Right lobe of liver (tissue), 6 donors: ENCODE measurements around the gene FOXP1. TPM values are rescaled to one million over a fixed set of nuclear protein-coding genes. Genes with fewer than 3 reads are reported as not detected.

Source experiments
- ATAC-seq, 4 donors: fragments of 200-7000 bp; cut with Tn5 transposase; one replicate each; pipeline ENCODE4 v1.9.1; 2020; ENCODE audit warnings: mild to moderate bottlenecking in 4 of 4, moderate library complexity in 4 of 4
- DNase-seq, 3 donors: peaks; one replicate each; pipeline ENCODE4 v3.0.0-alpha.2; 2020
- H3K27ac ChIP-seq, 3 donors: fragments of 200-600 bp; one replicate each; pipeline ENCODE4 v1.8.0; 2022
- H3K27me3 ChIP-seq, 2 donors: fragments of 200-600 bp; one replicate each; pipeline ENCODE4 v1.8.0; 2022
- H3K36me3 ChIP-seq, 4 donors: fragments of 200-600 bp; sonication (generic) in 1 of 4; one replicate each; pipeline versions ENCODE4 v1.5.1 to v1.8.0; 2017 to 2022; ENCODE audit warnings: control low read depth in 1 of 4
- H3K4me1 ChIP-seq, 4 donors: fragments of 200-600 bp; sonication (generic) in 1 of 4; one replicate each; pipeline versions ENCODE4 v1.5.1 to v1.8.0; 2017 to 2022; ENCODE audit warnings: control low read depth in 1 of 4
- H3K4me3 ChIP-seq, 3 donors: fragments of 200-600 bp; one replicate each; pipeline ENCODE4 v1.8.0; 2022
- H3K9me3 ChIP-seq, 4 donors: fragments of 200-600 bp; sonication (generic) in 1 of 4; one replicate each; pipeline versions ENCODE4 v1.5.1 to v1.8.0; 2017 to 2022; ENCODE audit warnings: control low read depth in 1 of 4
- CTCF ChIP-seq, 4 donors: fragments of 200-600 bp in 3 of 4; fragments of 450-650 bp in 1 of 4; IDR thresholded peaks; one replicate each; pipeline versions ENCODE4 v1.5.1 to v1.8.0; 2016 to 2022; ENCODE audit warnings: antibody characterized with exemption in 4 of 4, mild to moderate bottlenecking in 2 of 4
- POLR2A ChIP-seq: fragments of 450-650 bp; IDR thresholded peaks from one replicate; pipeline ENCODE4 v1.6.1; 2017; ENCODE audit warnings: antibody characterized with exemption, mild to moderate bottlenecking
- WGBS: methylation state at CpG from one replicate; pipeline ENCODE4 v1.1.6; 2018; ENCODE audit warnings: low coverage, low lambda C conversion rate; ENCODE audit not compliant: insufficient coverage; ENCODE audit errors: missing lambda C conversion rate; 5-methylcytosine and 5-hydroxymethylcytosine counted together
- intact Hi-C, 2 donors: fragments of 100-400 bp; cut with DNase I; formaldehyde crosslinking; loops; one replicate each; pipeline versions ENCODE4 v1.11.2 to v1.14.1; 2022
- total RNA-seq, 6 experiments: library from RNA; depleted of rRNA in 2 of 6; stranded (reverse); fragments of >200 nt in 2 of 6; fragmentation: NEBNext Ultra II Directional in 3 of 6; extraction: Animal tissue kit (Norgen Biotek cat#: 25700) in 3 of 6; gene quantifications; one replicate each; pipeline versions ENCODE4 v1.1.0 to v1.2.4, GENCODE V29; 2016 to 2023
- donor health status: DM: no; HTN: yes; CAD: no.
- donor health status: DM: no; HTN: no; CAD: no.
- donor health status: DM: no; HTN: no; CAD: no.
- donor health status: DM: no; HTN: yes; CAD: no.
- donor health status: DM: no; HTN: yes; CAD: no.

FOXP1 gene
- total RNA-seq, 6 experiments from 2014 or later = 26.7 to 47.7 (median 35.2) TPM

DNA sequence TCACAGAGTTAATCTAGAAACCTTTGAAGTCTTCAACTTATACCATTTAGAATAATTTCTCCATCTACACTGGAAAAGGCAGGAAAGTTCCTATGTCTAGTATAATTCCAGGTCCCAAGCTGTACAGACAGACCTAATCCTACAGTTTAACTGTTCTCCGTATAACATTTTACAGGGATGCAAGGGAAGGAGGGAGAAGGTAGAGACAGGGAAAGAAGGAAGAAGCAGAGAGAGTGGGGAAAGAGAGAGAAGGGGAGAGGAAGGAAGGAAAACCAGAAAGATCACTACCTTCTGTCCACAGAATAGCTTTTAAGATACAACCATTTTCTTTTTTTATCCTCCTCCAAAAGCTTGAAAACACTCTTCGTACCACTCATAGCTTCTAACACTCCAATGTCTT is 185.8 kb downstream of the FOXP1 start:
- no peaks in the 10 kb centered on the region for H3K9me3 ChIP-seq
- intact Hi-C loops = no loop called here
- no peak overlapping the region for H3K27ac ChIP-seq
- H3K4me3 ChIP-seq = no peak overlapping the region
- H3K4me1 ChIP-seq = peaks cover 0 to 38% (median 9%) of the 10 kb centered on the region in 4 donors
- no peak for DNase-seq
- TF ChIP-seq POLR2A = no peak
- TF ChIP-seq CTCF (IDR thresholded peaks at IDR 0.05) = no peak
- no peak for ATAC-seq
- no peaks in the 10 kb centered on the region for H3K27me3 ChIP-seq
- no peaks in the 10 kb centered on the region for H3K36me3 ChIP-seq
- WGBS = 78% methylated on average over 2 of the region's 2 CpGs

- intact Hi-C loops = no loop called here
- DNase-seq (no peak), ATAC-seq (peak; percentile 49 to 66 (median 56))
- peak; percentile 43 to 65 (median 55) for TF ChIP-seq CTCF (IDR thresholded peaks at IDR 0.05)
- no peak for TF ChIP-seq POLR2A
- Histone ChIP-seq H3K4me3 (no peak overlapping the region), H3K27ac (no peak overlapping the region), H3K36me3 (no peaks in the 10 kb centered on the region), H3K9me3 (no peaks in the 10 kb centered on the region), H3K27me3 (no peaks in the 10 kb centered on the region), H3K4me1 (peaks cover 0 to 38% (median 9%) of the 10 kb centered on the region in 4 donors)
- WGBS = 21% methylated on average over 5 of the region's 5 CpGs
Observed at GRCh38 chr3:71397046-71397445, 186.5 kb downstream of the FOXP1 start.

DNA sequence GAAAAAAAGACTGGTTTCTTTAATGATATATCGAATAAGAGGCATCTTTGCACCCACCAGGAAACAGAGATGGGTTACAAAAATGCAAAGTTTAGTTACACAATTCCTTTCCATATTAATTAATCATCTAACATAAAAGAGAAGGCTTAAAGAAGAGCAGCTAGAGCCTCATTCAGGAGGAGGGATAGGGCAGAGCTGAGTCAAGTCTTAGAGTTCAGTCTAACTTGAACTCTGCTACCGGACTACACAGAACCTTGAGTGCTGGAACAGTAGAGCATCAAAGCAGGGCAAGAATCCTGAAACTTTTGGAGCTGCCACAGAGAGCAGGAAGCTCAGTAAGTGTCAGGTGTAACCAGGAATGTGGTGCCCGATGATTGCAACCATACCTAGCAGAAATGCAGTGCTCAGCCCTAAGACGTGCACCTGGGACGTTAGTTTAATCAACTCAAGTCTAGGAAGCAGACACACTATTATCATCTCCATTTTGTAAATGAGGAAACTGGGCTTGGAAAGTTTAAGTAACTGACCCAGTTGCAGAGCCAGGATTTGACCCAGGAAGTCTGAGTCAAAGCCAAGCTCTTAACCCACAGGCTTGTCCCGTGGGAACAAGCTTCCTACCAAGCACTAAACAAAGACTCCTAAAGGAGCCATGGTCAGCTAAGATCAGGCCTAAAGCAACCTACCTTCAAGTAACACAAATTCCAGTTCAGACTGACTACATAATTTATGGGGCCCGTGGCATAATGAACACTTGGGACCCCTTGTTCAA is 187.4 kb downstream of the FOXP1 start:
- peak; percentile 16 to 56 (median 38) for ATAC-seq
- H3K27ac ChIP-seq = no peak overlapping the region
- TF ChIP-seq POLR2A (no peak), CTCF (IDR thresholded peaks at IDR 0.05) (no peak)
- no peak for DNase-seq
- H3K4me1 ChIP-seq = peaks cover 0 to 42% (median 8%) of the 10 kb centered on the region in 4 donors
- no peak overlapping the region for H3K4me3 ChIP-seq
- H3K9me3 ChIP-seq = no peaks in the 10 kb centered on the region
- intact Hi-C loops = no loop called here
- H3K36me3 ChIP-seq = no peaks in the 10 kb centered on the region
- H3K27me3 ChIP-seq = no peaks in the 10 kb centered on the region
- WGBS = 45% methylated on average over 5 of the region's 7 CpGs

DNA sequence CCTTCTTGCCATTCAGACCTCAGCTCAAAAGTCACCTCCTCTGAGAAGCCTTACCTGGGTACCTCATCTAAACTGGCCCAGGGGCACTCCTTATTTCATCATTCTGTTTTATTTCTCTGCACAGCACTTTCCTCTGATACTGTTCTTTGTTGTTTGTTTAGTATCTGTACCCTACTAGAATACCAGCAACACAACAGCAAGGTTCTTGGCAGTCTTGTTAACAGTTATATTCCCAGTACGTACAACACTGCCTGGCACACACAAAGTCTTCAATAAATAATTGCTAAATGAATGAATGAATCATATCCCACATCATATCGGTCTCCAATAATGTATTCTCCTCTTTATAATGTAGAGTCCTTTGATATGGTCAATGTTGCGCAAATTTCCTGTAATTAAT is 188.1 kb downstream of the FOXP1 start:
- peak in 2 of 4 donors; percentile 29 to 86 for ATAC-seq

More for the DNA sequence above, 188.1 kb downstream of the FOXP1 start:
- Histone ChIP-seq H3K4me1 (peaks cover 0 to 42% (median 4%) of the 10 kb centered on the region in 4 donors), H3K27ac (no peak overlapping the region), H3K9me3 (no peaks in the 10 kb centered on the region), H3K4me3 (no peak overlapping the region), H3K36me3 (no peaks in the 10 kb centered on the region), H3K27me3 (no peaks in the 10 kb centered on the region)
- 59% methylated on average over 3 of the region's 3 CpGs for WGBS
- DNase-seq = no peak
- intact Hi-C loops = no loop called here
- TF ChIP-seq POLR2A (no peak), CTCF (IDR thresholded peaks at IDR 0.05) (no peak)
